Measurements from ENCODE around the gene RBM27.
"Not testable (repeated sequence)": the region's sequence is repeated elsewhere in the genome, so short reads cannot be mapped to it uniquely, and the experiment has no call there.

RBM27 gene

DNA sequence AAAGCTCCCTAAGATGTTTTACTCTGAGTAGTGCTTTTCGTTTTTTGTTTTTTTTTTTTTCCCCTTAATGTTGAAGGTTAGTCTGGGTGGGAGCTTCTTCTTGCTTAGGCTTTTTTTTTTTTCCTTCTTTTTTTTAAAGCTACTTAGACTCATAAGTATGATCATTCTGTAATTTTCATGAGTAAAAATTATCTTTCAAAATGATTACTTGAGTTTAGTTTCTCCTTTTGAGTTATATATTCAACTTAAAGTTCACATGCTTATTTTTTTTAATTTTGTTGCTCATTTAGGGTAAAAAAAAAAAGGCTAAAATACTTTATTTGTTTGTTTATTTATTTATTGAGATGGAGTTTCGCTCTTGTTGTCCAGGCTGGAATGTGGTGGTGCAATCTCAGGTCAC lies 2.9 kb downstream of the RBM27 start:
- DNase-seq, result no peak

DNA sequence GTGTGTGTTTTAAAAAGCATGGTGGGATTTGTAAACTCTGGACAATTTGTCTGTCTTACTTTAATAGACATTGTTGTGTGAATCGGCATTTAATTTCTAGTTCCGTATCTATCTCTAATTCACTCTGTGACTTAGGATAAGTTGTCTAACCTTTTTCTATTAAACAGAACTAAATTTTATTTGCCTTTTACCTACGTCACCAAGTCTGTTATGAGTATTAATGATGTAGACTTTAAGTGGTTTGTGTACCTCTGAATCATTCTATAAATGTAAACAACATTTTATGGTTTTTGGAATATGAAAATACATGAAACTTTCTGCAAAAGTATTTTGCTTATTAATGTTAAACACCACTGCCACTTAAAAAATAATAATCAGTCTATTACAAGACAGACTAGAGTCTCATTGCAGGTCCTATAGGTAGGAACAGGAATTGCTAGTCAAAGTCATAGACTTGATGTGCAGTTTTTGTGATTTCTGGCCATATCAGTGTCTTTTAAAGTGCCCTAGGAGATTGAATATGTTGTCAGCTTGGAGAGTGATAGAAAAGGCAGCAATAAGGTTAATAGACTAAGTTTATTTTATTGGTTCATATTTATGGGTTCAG lies 5.6 kb downstream of the RBM27 start:
- DNase-seq, result no peak

DNA sequence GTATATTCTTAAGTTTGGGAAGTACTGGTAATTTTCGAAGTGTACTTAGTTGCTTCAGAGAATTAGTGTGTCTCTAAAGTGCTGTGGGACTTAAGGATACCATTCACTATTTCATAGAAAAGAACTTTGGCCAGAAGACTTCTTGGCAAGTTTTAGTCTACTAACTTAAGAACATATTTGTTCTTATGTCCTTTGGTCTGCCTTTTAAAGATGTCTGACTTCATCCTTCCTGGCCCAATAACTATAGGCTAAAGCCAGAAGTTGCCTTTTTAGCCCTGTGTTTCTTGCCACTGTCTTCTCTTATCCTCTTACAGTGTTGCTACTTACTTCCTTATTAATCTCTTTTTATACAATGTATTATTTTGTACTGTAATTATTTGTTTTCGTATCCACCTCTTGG lies 6.3 kb downstream of the RBM27 start:
- DNase-seq, result no peak

DNA sequence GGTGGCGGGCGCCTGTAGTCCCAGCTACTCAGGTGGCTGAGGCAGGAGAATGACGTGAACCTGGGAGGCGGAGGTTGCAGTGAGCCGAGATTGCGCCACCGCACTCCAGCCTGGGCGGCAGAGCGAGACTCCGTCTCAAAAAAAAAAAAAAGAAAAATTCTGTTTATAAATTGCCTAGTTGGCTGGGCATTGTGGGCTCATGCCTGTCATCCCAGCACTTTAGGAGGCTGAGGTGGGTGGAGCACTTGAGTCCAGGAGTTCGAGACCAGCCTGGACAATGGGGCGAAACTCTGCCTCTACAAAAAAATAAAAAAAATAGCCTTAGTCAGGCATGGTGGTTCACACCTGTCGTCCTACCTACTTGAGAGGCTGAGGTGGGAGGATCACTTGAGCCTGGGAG lies 7.4 kb downstream of the RBM27 start:
- not testable (repeated sequence) for DNase-seq

DNA sequence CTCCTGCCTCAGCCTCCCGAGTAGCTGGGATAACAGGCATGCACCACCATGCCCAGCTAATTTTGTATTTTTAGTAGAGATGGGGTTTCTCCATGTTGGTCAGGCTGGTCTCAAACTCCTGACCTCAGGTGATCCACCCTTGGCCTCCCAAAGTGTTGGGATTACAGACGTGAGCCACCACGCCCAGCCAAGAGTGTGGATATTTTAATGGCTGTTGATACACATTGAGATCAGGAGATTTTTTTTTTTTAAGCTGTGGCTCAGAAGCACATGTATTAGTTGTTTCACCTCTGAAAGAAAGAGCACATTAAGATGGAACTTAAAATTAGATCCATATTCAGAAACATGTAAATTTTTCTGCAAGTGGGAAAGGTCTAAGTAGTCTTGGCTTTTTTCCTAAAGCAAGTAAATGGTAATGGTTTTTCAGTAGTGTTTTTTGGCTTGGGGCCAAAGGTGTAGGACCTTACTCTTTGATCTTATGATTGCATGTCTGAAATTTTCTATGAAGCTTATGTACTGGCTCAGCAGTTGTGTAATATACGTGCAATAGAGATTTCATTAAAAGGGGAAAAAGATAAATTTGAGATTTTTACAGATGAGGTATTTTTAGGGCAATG lies 9.9 kb downstream of the RBM27 start:
- no peak for DNase-seq

DNA sequence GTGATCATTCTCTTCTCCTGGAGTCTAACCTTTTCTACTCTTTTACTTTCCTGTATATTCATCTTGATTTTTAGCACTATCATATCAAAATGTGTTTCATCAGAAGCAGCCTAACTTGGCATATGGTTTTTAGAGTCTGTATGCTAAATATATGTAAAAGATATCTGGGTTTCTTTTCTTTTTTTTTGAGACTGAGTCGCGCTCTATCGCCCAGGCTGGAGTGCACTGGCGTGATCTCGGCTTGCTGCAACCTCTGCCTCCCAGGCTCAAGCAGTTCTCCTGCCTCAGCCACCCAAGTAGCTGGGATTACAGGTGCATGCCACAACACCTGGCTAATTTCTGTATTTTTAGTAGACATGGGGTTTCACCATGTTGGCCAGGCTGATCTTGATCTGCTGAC lies 11.5 kb downstream of the RBM27 start:
- DNase-seq, result not testable (repeated sequence)

DNA sequence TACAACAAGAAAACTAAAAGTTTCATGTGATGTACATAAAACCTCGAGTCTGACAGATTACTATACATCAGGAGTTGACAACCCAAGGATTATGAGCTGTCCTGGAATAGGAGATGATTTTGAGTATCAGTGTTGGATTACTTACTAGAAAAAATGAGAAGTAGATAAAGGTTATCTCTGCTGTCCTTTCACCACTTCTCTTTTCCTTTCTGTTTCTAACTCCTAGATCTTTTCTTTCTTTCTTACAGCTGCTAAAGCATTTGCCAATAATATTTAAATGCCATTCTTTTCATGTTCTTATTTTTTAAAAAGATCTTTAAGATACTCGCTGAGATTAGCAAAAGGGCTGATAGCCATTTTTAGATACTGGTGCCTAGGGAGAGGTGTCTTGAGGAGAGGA lies 14.8 kb downstream of the RBM27 start:
- DNase-seq, result no peak

DNA sequence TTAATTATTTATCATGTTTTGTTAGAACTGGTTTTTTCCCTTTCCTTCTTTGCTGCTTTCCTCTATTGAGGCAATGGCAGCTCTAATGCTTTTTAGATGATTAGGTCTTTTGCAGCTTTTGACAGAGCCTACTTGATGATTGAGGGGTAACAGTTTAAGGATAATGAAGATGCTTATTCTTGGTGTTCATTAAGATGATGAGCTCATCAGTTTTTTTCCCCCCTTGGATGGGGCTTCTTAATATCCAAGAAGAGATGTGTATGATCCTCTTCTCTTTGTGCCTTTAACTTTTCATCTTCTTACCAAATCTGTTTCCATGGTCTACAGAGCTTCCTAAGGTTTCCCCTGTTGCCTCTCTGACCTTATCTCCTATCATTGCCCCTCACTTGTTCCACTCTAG lies 15.8 kb downstream of the RBM27 start:
- no peak for DNase-seq

DNA sequence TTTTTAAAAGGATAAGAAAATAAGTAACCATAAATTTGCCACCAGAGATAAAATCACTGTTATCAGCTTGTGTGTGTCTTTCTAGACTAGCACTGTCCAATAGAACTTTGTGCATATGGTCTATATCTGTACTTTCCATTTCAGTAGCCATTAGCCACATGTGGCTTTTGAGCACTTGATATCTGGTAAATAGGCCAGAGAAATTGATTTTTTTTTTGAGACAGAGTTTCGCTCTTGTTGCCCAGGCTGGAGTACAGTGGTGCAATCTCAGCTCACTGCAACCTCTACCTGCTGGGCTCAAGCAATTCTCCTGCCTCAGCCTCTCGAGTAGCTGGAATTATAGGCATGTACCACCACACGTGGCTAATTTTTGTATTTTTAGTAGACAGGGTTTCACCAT lies 17.8 kb downstream of the RBM27 start:
- DNase-seq, result no peak

DNA sequence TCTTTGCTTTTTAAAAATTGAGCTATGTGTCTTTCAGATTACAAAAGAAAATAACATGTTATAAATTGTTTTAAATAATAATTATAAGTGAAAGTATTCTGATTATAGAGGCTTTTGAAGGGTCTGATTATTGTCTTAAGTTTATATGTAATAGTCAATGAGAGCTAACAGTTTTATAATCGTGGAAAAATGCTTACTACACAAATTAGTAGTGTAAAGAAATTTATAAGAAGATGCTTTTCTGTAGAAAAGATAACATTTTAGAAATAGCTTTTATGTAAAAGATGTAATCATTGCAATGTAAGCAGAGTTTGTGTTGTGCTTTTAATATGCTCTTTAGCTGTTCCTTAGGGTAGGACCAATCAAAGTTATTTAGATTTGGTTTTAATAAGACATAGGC lies 18.6 kb downstream of the RBM27 start:
- DNase-seq, result no peak

DNA sequence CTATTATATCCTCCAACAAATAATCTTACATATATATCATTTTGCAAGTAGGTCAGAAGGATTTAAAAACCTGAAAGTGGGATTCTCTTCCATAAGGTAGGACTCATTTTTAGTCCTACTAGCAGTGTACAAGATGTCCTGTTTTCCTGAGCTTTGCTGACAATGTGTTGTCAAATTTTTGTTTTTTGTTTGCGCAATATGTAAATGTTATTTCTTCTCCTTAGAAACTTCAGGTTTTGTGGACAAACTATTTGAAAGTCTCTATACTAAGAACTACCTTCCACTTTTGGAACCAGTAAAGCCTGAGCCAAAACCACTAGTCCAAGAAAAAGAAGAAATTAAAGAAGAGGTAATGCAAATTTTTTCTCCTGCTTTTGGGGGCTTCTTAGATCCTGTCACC lies 19.8 kb downstream of the RBM27 start:
- no peak for DNase-seq

DNA sequence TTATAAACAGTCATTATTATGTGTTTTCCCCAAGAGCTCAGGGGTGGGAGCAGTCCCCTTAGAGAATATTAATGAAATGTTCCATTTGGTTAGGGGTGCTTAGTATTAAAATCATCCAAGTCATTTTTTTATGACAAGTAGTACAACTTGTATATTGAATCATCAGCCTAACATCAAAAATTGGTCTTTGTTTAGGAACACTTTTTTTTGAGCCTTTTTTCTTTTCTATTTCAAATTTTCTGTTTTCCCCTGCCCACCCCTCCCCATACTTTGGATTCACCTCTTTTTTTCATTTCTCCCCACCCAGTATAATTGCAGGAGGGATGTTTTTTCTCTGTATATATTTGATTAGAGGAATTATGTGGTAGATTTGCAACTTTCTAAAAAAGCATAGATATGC lies 25.8 kb downstream of the RBM27 start:
- no peak for DNase-seq

DNA sequence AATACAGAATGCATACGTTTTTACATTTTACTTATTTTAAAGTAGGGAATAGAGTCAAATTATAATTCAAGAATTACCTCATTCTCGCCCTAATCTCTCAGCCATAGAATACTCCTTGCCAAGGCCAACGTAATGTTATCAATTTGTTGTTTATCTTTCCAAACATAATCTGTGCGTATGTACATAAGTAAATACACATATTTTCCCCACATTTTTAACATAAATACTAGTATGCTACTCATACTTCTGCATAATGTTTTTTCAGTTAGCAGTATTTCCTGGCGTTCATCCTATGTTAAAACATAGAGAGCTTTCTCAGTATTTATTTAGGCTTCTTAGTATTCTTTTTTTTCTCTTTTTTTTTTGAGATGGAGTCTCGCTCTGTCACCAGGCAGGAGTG lies 28.8 kb downstream of the RBM27 start:
- no peak for DNase-seq

DNA sequence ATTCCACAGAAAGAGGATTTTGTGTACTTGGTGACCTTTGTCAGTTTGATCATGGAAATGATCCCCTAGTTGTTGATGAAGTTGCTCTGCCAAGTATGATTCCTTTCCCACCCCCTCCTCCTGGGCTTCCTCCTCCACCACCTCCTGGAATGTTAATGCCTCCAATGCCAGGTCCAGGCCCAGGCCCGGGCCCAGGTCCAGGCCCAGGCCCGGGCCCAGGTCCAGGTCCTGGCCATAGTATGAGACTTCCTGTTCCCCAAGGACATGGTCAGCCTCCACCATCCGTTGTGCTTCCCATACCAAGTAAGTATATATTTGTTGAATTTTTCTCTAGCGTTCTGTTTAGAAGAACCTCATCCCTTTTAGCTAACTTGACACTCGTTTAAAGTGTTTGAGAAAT lies 30.0 kb downstream of the RBM27 start:
- DNase-seq, result no peak

DNA sequence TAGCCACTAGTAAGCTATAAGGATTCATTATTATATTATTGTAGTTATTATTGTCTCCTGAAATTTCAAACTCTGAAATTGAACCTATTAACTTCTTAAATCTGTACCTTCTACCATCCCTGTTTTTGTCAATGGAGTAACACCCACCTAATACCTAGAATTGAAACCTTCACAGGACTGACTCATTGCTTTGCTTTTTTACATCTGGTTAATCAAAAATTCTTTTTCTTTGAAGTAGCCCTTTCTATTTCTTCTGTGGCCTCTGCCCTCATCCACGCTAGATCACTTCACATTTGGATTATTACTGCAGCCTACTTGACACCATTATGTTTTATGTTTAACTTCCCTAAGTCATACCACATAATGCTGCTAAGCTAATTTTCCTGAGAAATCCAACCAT lies 35.6 kb downstream of the RBM27 start:
- DNase-seq, result no peak

DNA sequence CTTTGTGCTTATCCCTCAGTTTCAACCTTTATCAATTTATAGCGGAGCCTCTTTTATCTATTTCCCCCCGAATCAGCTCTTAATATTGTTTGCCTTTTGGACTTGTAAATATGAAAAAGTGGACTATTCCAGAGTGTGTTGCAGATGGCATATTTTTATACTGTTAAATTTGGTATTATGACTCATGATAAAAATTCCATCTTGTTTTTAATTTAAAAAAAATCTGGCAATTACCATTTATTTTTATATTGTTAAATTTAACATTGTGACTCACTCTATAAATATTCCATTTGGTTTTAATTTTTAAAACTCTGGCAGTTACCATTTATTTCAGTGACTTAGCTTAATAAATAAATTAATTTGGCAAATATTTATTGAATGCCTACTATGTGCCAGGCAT lies 37.5 kb downstream of the RBM27 start:
- DNase-seq, result no peak

DNA sequence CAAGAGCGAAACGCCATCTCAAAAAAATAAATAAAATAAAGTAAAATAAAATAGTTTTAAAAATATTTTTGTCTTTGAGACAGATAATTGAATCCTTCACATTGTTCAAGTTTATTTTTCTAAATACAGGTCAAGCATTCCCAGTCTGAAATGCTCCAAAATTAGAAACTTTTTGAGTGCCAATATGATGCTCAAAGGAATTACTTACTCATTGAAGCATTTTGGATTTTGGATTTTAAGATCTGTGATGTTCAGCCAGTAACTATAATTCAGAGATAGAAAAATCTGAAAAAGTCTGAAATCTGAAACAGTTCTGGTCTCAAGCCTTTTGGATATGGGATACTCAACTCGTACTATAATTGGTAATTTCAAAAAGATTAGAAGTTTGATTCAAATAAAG lies 39.8 kb downstream of the RBM27 start:
- DNase-seq, result no peak

DNA sequence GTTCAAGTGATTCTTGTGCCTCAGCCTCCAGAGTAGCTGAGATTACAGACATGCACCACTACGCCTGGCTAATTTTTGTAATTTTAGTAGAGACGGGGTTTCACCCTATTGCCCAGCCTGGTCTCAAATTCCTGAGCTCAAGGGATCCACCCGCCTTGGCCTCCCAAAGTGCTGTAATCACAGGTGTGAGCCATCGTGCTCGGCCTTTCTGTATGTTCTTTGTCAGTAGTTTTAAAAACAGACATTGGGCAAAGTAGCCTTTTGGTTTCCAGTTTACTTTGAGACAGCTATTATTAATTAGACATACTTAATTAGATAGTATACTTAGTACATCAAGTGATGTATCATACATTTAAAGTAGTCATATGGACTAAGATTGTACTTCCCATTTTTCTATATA lies 45.2 kb downstream of the RBM27 start:
- no peak for DNase-seq

DNA sequence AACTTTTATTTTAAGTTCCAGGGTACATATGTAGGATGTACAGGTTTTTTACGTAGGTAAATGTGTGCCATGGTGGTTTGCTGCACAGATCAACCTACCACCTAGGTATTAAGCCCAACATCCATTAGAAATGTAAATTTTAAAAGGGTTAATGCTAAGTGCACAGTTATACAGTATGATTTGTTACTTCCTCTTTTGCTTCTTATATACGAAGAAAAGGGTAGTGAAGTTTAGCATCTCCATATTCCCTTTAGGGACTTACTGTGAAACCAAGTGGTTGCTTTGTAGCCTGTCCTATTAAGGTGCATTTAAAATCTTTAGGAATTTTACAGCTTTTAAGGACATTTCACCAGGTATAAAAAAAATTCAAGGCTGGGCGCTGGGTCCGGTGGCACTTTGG lies 46.4 kb downstream of the RBM27 start:
- DNase-seq, result peak in 1 of 2 donors; percentile 1
